GM18517 (cell line): ENCODE data around the gene GTF2H4.
A peak's percentile ranks its signal among the peaks of the same experiment; 100 is the strongest.
"Not testable (repeated sequence)": the region's sequence is repeated elsewhere in the genome, so short reads cannot be mapped to it uniquely, and the experiment has no call there.

Source experiments
- ATAC-seq: cut with Tn5 transposase; IDR thresholded peaks from one replicate; pipeline ENCODE4 v1.9.1; 2021; ENCODE audit warnings: mild to moderate bottlenecking, moderate library complexity; ENCODE audit not compliant: unreplicated experiment

GTF2H4 gene

GRCh38 chr6:30907758-30908591 is at the start of gene GTF2H4:
Gene GTF2H4, plus strand, starts transcription at chr6:30908207.
- peak; percentile 96 for ATAC-seq

- not testable (repeated sequence) for ATAC-seq
Observed at GRCh38 chr6:30859726-30860125, 48.3 kb upstream of the GTF2H4 start.

- ATAC-seq = no peak
Observed at GRCh38 chr6:30861257-30862048, 46.6 kb upstream of the GTF2H4 start.

- no peak for ATAC-seq
Observed at GRCh38 chr6:30862156-30862875, 45.7 kb upstream of the GTF2H4 start.

GRCh38 chr6:30864325-30864724 is 43.7 kb upstream of the GTF2H4 start:
- no peak for ATAC-seq

- not testable (repeated sequence) for ATAC-seq
Observed at GRCh38 chr6:30869241-30869749, 38.7 kb upstream of the GTF2H4 start.

- no peak for ATAC-seq
Observed at GRCh38 chr6:30870546-30870945, 37.5 kb upstream of the GTF2H4 start.

- no peak for ATAC-seq
Observed at GRCh38 chr6:30871592-30872183, 36.3 kb upstream of the GTF2H4 start.

GRCh38 chr6:30873137-30873640 is 34.8 kb upstream of the GTF2H4 start:
- no peak for ATAC-seq

- ATAC-seq = not testable (repeated sequence)
Observed at GRCh38 chr6:30873795-30874194, 34.2 kb upstream of the GTF2H4 start.

- no peak for ATAC-seq
Observed at GRCh38 chr6:30875244-30876038, 32.6 kb upstream of the GTF2H4 start.

- no peak for ATAC-seq
Observed at GRCh38 chr6:30876039-30876730, 31.8 kb upstream of the GTF2H4 start.

- ATAC-seq = no peak
Observed at GRCh38 chr6:30877419-30878262, 30.4 kb upstream of the GTF2H4 start.

- ATAC-seq = no peak
Observed at GRCh38 chr6:30879684-30880427, 28.2 kb upstream of the GTF2H4 start.

- no peak for ATAC-seq
Observed at GRCh38 chr6:30880698-30881252, 27.2 kb upstream of the GTF2H4 start.

- ATAC-seq = no peak
Observed at GRCh38 chr6:30881392-30882203, 26.4 kb upstream of the GTF2H4 start.
